Activated T-helper 1 cell treated with anti-CD3 and anti-CD28 coated beads, Interleukin-12 subunit alpha, Interleukin-12 subunit beta, Interleukin-2, Interleukin-4 antibody, amounts not matched to agents 30 ng/mL and 10 ng/mL and 1 ng/mL, durations not matched to agents 14 hours and 24 hours and 36 hours (primary cell): Measurements from ENCODE around the gene ICE1. TPM values are rescaled to one million over a fixed set of nuclear protein-coding genes. Genes with fewer than 3 reads are reported as not detected.

Source experiments
- DNase-seq: peaks from one replicate; pipeline ENCODE4 v3.0.0; 2021; ENCODE audit warnings: low spot score
- H3K27ac Mint-ChIP-seq: one replicate; pipeline ENCODE4 v1.8.0; 2021; ENCODE audit warnings: mild to moderate bottlenecking, mixed read lengths
- H3K27me3 Mint-ChIP-seq: one replicate; pipeline ENCODE4 v1.8.0; 2022; ENCODE audit warnings: mild to moderate bottlenecking, moderate library complexity, mixed read lengths; ENCODE audit not compliant: insufficient read depth
- H3K36me3 Mint-ChIP-seq: one replicate; pipeline ENCODE4 v1.8.0; 2021; ENCODE audit warnings: low read depth, mixed read lengths
- H3K4me1 Mint-ChIP-seq: one replicate; pipeline ENCODE4 v1.8.0; 2021; ENCODE audit warnings: low read depth, mixed read lengths
- H3K4me3 Mint-ChIP-seq: one replicate; pipeline ENCODE4 v1.8.0; 2021; ENCODE audit warnings: mild to moderate bottlenecking, moderate library complexity, mixed read lengths
- H3K9me3 Mint-ChIP-seq: one replicate; pipeline ENCODE4 v1.8.0; 2021; ENCODE audit warnings: mixed read lengths
- intact Hi-C: fragments of 100-400 bp; cut with micrococcal nuclease; formaldehyde crosslinking; loops from one replicate; pipeline ENCODE4 v1.15.1; 2024
- total RNA-seq: library from RNA; stranded (reverse); gene quantifications from 2 replicates; pipeline ENCODE4 v1.2.3, GENCODE V29; 2022

Gene ICE1
- total RNA-seq, 1 donor from 2014 or later, result 35.3 TPM

DNA sequence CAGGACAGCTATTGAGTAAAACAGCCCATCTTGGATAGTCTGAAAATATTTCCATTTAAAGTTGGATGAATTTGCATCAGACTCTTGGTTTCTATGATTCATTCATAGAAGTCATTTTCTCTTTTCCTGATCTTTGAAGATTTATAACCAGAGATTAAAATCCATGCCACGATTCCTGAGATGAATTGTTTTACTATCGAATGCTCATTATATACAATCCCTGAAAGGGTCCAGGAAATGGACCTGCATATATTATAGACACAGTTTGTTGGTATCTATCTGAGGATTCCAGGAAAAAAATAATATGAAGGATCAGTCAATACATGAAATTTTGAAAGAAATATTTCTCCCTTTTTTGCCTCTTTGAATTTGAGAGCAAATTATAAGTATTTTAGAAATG, 99.0 kb downstream of the ICE1 start:
- DNase-seq, result no peak
- H3K36me3 Mint-ChIP-seq, result peaks cover 12% of the 10 kb centered on the region
- H3K9me3 Mint-ChIP-seq, result peaks cover 24% of the 10 kb centered on the region
- H3K4me1 Mint-ChIP-seq, result peaks cover 32% of the 10 kb centered on the region
- H3K4me3 Mint-ChIP-seq, result no peak overlapping the region
- H3K27me3 Mint-ChIP-seq, result peaks cover 3% of the 10 kb centered on the region
- intact Hi-C loops, result loop anchor here (10.0 kb wide), 1 partner anchor 1193 kb away; the partner anchor contains the start of gene TENT4A
- H3K27ac Mint-ChIP-seq, result no peak overlapping the region

DNA sequence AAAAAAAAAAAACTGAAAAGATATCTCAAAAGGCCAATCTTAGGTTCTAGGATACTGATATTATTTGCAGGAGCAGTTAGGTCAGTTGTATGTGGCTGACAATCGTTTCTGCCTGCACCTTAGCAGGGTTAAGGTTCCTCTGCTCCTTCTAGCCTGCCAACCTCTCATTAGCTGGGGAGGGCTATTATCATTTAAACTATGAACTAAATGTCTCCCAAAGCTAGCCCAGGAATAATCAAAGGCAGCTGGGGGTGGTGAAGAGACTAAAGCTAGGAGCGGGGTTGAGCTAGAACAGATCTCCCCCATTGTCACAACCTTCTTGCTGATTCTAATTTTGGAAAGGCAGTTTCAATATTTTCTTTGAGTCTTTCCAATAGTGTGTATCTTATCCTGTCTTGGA, 99.9 kb downstream of the ICE1 start:
- Mint-ChIP-seq H3K27me3 (peaks cover under 1% of the 10 kb centered on the region), H3K9me3 (peaks cover 26% of the 10 kb centered on the region), H3K36me3 (peaks cover 12% of the 10 kb centered on the region), H3K4me1 (peaks cover 32% of the 10 kb centered on the region), H3K4me3 (no peak overlapping the region), H3K27ac (no peak overlapping the region)
- no peak for DNase-seq
- intact Hi-C loops, result loop anchor here (2.0 to 10.0 kb wide), 2 partner anchors 856 to 1192 kb away; partner anchors contain the start of genes MED10 and TENT4A

DNA sequence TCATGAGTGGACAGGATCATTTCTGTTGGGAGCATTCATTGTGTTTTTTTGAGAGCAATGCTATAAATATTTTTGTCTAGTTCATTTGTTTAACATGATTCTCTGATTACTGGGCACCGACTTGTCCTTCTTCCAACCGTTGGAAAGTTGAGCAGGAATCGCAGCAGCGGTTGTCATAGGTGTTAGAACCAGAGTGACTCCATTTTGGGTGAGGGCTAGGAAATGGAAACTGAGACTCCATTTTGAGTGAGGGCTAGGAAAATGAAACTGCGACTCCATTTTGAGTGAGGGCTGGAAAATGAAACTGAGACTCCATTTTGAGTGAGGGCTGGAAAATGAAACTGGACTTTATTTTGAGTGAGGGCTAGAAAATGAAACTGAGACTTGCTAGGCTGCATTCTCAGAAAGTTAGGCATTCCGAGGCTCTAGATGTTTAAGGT, 100.6 kb downstream of the ICE1 start:
- H3K27ac Mint-ChIP-seq, result peak overlapping the region; percentile 61
- peak overlapping the region; percentile 22 for H3K4me3 Mint-ChIP-seq
- H3K4me1 Mint-ChIP-seq, result peaks cover 32% of the 10 kb centered on the region
- intact Hi-C loops, result loop anchor here (1.0 to 10.0 kb wide), 4 partner anchors 29 to 1192 kb away; partner anchors contain the start of genes ICE1, MED10 and TENT4A
- peaks cover 27% of the 10 kb centered on the region for H3K9me3 Mint-ChIP-seq
- H3K27me3 Mint-ChIP-seq, result no peaks in the 10 kb centered on the region
- DNase-seq, result peak; percentile 43
- peaks cover 12% of the 10 kb centered on the region for H3K36me3 Mint-ChIP-seq

DNA sequence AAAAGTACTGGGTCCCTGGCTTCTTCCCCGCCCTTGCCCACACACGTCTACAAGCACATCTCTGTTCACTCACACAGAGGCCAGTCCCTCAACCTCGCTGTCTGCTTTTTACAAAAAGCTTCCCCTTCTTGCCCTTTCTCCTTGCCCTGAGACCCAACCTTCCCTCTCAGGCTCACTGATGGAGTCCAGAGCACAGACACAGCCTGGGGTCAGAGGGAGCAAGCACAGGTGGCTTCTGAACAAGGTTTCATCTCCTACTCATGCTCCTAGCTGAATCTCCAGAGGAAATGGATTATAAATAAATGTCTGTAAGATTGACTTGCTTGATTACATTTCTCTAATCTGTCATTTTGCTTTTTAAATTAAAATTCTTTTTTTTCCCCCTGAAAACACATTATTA, 101.8 kb downstream of the ICE1 start:
- intact Hi-C loops, result loop anchor here (10.0 kb wide), 1 partner anchor 1190 kb away; the partner anchor contains the start of gene TENT4A
- no peak for DNase-seq
- H3K27me3 Mint-ChIP-seq, result peaks cover 1% of the 10 kb centered on the region
- peaks cover 32% of the 10 kb centered on the region for H3K4me1 Mint-ChIP-seq
- peak overlapping the region; percentile 46 for H3K4me3 Mint-ChIP-seq
- peaks cover 32% of the 10 kb centered on the region for H3K9me3 Mint-ChIP-seq
- peak overlapping the region; percentile 64 for H3K27ac Mint-ChIP-seq
- H3K36me3 Mint-ChIP-seq, result peaks cover 12% of the 10 kb centered on the region

DNA sequence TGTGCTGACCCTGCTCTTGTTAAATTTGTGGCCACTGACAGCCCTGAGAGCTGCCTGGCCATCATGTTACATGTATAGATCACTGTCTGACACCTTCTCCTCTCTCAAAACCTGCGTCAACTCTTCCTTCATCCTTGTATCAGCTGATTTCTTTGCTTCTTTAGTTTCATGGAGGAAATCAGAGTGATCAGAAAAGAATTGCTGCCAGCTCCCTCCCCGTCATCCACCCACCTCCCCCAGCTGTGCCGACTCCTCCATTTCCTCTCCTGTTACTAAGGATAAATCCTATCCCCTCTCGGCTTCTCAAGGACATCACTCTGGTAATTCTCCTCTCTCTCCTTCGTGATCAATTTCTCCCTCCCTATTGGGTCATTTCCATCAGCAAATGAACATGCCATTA, 108.9 kb downstream of the ICE1 start:
- Mint-ChIP-seq H3K4me3 (no peak overlapping the region), H3K27me3 (peaks cover 3% of the 10 kb centered on the region), H3K9me3 (peaks cover 13% of the 10 kb centered on the region), H3K36me3 (peaks cover 1% of the 10 kb centered on the region), H3K4me1 (no peaks in the 10 kb centered on the region), H3K27ac (no peak overlapping the region)
- intact Hi-C loops, result no loop called here
- no peak for DNase-seq

DNA sequence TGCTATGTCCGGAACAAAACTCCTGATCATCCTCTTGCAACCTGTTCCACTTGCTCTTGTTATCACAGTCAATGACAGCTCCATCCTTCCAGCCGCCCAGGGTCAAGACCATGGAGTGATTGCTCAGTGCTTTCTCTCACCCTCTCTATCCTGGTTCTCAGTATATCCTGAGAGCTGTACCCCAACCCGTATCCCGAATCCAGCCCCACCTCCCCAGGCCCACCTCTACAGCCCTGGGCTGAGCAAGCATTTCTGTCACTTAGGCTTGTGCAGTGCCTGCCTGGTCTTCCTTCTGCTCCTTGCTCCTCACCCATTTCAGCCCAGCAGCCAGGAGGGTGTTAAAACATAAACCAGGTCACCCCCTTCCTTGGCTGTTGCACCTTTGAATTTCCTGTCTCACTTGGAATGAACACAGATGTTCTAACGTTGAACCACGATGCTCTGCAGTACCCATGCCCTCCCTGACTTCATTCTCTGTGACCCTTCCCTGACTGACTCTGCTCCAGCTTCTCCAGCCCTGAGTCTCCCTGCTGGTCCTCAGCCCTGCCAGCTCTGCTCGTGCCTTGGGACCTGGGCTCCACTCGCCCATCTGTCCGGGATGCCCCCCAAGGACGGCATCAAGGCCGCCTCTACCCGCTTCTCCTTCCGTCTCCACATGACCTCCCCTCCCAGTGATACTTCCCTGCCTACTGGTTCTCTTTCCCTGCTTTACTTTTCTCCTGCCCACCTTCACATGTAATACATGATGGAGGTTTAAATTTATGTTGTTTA, 110.0 kb downstream of the ICE1 start:
- H3K27me3 Mint-ChIP-seq, result peaks cover 3% of the 10 kb centered on the region
- no peak for DNase-seq
- no peak overlapping the region for H3K4me3 Mint-ChIP-seq
- no peaks in the 10 kb centered on the region for H3K4me1 Mint-ChIP-seq
- peaks cover 1% of the 10 kb centered on the region for H3K36me3 Mint-ChIP-seq
- H3K9me3 Mint-ChIP-seq, result peaks cover 9% of the 10 kb centered on the region
- no peak overlapping the region for H3K27ac Mint-ChIP-seq
- intact Hi-C loops, result no loop called here

DNA sequence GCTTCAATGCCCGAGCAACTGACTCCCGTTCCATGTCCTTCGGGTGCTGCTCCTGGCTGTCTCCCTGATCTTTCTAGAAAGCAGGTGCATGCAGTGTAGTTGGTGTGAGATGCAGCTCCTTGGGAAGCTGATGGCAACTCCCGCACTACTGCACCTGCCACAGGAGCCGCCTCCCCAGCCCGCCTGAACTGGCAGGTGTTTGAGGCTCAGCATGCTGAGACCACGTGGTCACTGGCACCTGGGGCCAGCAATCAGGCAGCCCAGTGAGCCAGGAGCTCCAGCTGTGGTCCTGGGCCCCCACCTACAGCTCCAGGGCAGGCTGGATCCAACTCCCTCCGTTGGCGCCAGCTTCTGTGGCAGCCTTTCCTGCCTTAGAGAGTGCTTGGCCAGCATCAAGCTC, 111.5 kb downstream of the ICE1 start:
- Mint-ChIP-seq H3K36me3 (peaks cover 1% of the 10 kb centered on the region), H3K27ac (no peak overlapping the region), H3K27me3 (peaks cover 3% of the 10 kb centered on the region), H3K4me3 (no peak overlapping the region), H3K4me1 (no peaks in the 10 kb centered on the region), H3K9me3 (peaks cover 8% of the 10 kb centered on the region)
- no peak for DNase-seq
- intact Hi-C loops, result no loop called here

DNA sequence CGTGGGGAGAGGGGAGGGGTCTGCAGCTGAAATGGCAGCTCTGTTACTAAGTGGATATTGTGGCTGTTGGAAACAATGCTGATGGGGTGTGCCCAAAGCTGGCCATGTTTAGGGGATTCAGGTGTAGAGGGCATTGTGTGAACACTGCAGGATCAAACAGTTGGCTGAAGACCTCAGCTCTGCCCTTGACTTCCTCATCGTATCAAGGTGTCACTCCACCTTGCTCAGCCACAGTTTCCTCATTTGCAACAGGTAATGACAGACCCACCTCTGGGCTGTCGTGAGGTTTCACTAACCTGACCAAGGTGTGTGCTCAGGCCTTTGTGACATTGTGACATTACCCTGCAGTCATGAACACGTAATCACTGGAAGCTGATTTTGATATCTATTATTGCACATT, 111.9 kb downstream of the ICE1 start:
- Mint-ChIP-seq H3K36me3 (peaks cover 1% of the 10 kb centered on the region), H3K27me3 (peaks cover 2% of the 10 kb centered on the region), H3K4me3 (no peak overlapping the region), H3K4me1 (no peaks in the 10 kb centered on the region), H3K27ac (no peak overlapping the region), H3K9me3 (peaks cover 5% of the 10 kb centered on the region)
- DNase-seq, result no peak
- intact Hi-C loops, result no loop called here

DNA sequence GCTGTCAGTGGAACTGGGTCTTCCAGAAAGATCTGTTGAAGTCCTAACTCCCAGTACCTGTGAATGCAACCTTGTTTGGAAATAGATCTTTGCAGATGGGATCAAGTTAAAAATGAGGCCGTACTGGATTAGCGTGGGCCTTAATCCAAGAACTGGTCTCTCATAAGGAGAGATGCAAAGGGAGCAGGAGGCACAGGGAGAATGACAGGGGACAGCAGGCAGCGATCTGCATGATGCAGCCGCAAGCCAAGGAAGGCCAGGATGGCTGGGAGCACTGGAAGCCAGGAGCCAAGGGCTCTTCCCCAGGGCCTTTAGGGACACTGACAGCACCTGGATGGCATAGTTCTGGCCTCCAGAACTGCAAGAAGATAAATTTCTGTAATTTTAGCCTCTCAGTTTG, 114.4 kb downstream of the ICE1 start:
- Mint-ChIP-seq H3K9me3 (no peaks in the 10 kb centered on the region), H3K36me3 (peaks cover 1% of the 10 kb centered on the region), H3K27me3 (no peaks in the 10 kb centered on the region), H3K4me1 (no peaks in the 10 kb centered on the region), H3K27ac (no peak overlapping the region), H3K4me3 (no peak overlapping the region)
- intact Hi-C loops, result no loop called here
- no peak for DNase-seq

DNA sequence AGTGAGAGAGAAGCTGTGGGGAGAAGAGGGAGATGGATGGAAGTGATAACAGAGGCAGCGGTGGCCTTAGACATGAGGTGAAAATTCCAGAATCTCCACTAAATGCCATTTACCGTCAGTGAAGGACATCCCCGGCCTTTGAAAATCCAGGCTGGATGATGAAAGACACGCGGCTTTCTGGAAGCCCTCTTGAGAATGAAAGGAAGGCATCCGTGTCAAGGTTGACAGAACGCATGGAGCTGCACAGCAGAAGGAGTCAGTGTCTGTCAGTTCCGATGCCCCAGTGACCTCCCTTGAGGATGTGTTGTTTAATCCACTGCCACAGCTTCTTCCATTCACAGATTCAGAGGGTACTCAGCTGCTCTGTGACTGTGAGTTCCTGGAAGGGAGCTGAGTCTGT, 114.9 kb downstream of the ICE1 start:
- Mint-ChIP-seq H3K4me3 (no peak overlapping the region), H3K4me1 (no peaks in the 10 kb centered on the region), H3K27me3 (no peaks in the 10 kb centered on the region), H3K36me3 (peaks cover under 1% of the 10 kb centered on the region), H3K9me3 (no peaks in the 10 kb centered on the region), H3K27ac (no peak overlapping the region)
- no peak for DNase-seq
- intact Hi-C loops, result no loop called here

DNA sequence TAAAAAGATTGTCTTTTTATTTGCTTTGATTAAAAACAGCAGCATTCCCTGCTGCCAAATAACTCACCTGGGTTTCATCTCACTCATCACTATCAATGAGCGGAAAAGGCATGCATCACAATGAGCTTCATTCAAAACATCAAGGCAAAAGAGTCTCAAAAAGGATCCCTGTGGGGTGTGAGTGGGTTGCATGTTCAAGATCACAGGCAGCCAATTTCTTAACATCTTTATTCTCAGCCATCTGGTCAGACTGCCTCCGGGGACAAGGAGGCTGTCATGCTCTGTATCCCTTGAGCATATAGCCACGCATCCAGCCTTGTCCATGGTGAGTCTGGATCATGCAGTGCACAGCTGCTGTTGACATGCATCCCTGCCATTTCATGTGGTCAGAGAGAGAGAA, 117.1 kb downstream of the ICE1 start:
- H3K27me3 Mint-ChIP-seq, result no peaks in the 10 kb centered on the region
- no peaks in the 10 kb centered on the region for H3K36me3 Mint-ChIP-seq

More for the DNA sequence above, 117.1 kb downstream of the ICE1 start:
- H3K4me1 Mint-ChIP-seq, result no peaks in the 10 kb centered on the region
- intact Hi-C loops, result no loop called here
- no peak overlapping the region for H3K27ac Mint-ChIP-seq
- no peak overlapping the region for H3K4me3 Mint-ChIP-seq
- H3K9me3 Mint-ChIP-seq, result no peaks in the 10 kb centered on the region
- DNase-seq, result no peak
